ENCODE measurements around the gene MRI1.

GRCh38 chr19:13813147-13813546 lies 48.8 kb downstream of the MRI1 start:
- no peak for TF ChIP-seq CTCF (IDR thresholded peaks at IDR 0.05)
- TF ChIP-seq POLR2A (IDR thresholded peaks at IDR 0.05): no peak
